SU-DHL-6 (cell line): ENCODE data around the gene KCNJ12.

Experiments
- CTCF ChIP-seq: fragments of 200-600 bp; sonication (generic); IDR thresholded peaks from one replicate; pipeline ENCODE4 v1.5.1; 2017; ENCODE audit warnings: antibody characterized with exemption, mild to moderate bottlenecking, low read length, moderate library complexity; ENCODE audit not compliant: insufficient read depth, poor library complexity, severe bottlenecking
- EZH2phosphoT487 ChIP-seq: fragments of 200-600 bp; sonication (generic), shearing (Covaris generic); conservative IDR thresholded peaks from 2 replicates; pipeline ENCODE4 v1.6.1; 2018; ENCODE audit warnings: mild to moderate bottlenecking, antibody characterized with exemption, low read length, moderate library complexity, mixed read lengths

- TF ChIP-seq CTCF (no peak), EZH2phosphoT487 (no peak)
Measured at GRCh38 chr17:21455761-21456160, 79.6 kb downstream of the KCNJ12 start.
